LoVo (cell line): ENCODE measurements around the gene SFRP2.

Experiments
- DNase-seq: peaks from one replicate; pipeline ENCODE4 v3.0.0-alpha.2; 2016; ENCODE audit warnings: low spot score

Gene SFRP2

GRCh38 chr4:153788413-153789276, at the start of gene SFRP2:
TSS of gene SFRP2 (minus strand) at chr4:153789083. CDS start at chr4:153788835, 248 bp downstream.
- DNase-seq, result no peak

DNA sequence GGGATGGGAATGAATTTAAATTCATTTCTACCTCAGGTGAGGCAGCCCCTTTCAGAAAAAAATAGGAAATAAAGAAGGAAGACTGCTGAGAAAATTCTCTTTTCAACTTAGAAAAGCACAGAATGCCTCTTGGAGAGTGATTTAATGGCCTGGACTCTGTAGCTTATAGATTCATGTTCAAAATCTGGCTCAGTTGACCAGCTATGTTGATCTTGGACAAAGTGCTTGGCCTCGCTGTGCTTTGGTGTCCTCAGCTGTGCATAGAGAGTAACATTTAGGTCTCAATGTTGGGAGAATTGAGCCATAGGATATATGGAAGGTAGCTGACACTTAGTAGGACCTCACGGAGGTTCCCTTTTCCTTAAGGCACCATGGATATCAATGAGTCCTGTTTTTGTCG, 49.7 kb upstream of the SFRP2 start:
- DNase-seq, result no peak

DNA sequence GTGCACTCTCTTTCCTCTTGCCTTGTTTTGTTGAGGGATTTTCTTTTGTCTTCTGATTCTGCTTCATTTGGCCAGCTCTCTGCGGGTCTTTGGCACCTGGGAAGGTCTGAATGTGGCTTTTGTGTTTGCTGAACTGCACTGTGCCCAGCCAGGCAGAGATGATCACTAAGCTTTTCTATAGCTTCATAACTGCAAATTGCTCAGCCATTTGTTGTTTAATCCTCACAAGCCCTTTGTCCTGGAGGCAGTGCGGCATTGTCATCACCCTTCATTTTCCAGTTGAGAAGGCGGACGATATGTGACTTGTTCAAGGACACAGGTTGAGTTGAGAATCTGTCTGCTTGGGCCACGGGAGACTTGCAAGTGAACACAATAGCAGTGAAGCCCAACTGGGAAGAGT, 46.0 kb upstream of the SFRP2 start:
- DNase-seq, result no peak

DNA sequence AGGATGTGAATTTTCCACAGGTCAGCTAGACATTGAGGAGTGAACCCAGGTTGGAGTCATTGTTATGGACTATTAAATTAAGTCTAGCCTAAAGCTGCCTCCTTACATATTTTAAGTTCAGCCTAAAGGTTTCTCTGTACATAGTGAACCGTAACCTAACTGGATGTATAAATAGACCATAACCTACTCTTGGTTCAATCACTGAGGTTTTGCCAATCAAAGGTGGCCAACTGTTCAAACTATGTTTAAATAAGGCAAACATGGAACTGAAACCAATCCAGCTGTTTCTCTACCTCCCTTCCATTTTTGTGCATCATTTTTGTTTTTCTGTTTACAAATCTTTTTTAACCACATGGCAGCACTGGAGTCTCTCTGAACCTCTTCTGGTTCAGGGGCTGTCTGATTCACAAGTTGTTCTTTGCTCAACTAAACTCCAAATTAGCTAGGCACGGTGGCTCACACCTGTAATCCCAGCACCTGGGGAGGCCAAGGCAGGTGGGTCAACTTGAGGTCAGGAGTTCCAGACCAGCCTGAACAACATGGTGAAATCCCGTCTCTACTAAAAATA, 43.9 kb upstream of the SFRP2 start:
- no peak for DNase-seq

GRCh38 chr4:153832054-153832453, 43.2 kb upstream of the SFRP2 start:
- no peak for DNase-seq

DNA sequence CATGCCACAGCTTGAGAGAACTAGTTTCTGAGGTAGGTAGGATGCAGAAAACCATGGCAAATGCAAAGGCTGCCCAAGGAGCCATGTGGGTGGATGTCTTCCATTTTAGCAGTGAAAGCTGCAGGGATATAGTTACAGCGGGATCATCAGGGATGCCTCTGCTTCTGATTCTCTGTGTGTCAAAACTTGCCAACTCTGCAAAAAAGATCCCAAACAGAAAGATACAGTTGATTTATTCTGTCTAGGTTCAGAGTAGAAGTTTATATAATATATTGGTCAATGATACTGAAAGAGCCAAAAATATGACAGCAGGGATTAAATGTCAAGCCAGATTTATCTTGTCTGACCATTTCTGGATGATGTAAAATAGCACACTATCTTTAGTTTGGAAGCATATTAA, 42.4 kb upstream of the SFRP2 start:
- no peak for DNase-seq

- no peak for DNase-seq
Observed at GRCh38 chr4:153825691-153826090, 36.8 kb upstream of the SFRP2 start.

DNA sequence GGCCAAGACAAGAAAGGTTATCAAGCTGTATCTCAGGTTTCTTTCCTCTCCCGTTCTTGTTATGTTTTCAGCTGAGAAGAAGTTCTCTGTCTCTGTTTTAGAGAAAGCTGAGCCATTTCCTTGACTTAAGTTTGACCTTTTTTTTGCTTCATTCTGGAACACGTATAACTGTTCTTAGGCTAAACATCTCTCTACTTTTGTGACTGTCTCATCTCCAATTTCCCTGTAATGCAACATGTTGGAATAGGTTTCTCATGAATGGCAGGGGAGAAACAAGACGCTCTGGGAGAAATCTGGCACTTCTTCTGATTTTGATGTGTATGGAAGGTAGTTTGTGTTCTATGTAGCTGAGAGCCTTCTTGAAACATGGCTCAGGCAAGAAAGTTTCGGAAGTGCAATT, 36.2 kb upstream of the SFRP2 start:
- no peak for DNase-seq

GRCh38 chr4:153824501-153824900, 35.6 kb upstream of the SFRP2 start:
- DNase-seq, result no peak

- DNase-seq, result no peak
Observed at GRCh38 chr4:153823483-153823882, 34.6 kb upstream of the SFRP2 start.

DNA sequence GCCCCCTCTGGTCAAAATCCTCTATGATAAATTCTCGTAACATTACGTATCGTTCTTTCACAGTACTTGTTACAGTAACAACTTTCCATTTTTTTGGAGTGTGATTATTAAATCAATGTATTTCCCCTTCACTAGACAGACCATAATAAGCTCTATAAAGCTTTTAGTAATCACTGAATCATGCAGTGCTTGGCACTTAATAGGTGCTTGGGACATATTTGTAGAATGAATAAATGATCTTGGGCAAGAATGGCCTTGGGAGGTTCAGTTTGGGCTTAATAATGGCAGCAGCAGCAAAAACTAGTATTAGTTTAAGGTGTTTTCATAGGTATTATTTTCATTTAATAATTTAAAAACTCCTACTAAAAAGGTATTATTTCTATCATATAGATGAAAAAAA, 33.4 kb upstream of the SFRP2 start:
- no peak for DNase-seq

DNA sequence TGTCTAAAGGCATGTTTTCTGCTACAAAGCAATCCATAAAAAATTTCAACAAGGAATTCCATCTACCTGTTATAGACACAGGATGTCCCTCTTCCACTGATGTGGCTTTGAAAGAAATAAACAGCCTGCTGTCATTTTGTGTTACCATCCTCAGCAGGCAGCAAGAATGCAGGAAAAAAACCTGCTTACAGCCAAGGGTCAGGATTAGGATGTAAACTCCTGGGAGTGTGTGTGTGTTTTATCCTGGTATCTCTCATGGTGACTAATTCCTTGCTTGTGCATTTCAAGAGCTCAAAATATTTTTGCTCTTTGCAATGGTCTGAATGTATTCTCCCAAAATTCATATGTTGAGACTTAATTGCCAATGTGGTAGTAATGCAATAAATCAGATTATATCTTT, 28.6 kb upstream of the SFRP2 start:
- no peak for DNase-seq

DNA sequence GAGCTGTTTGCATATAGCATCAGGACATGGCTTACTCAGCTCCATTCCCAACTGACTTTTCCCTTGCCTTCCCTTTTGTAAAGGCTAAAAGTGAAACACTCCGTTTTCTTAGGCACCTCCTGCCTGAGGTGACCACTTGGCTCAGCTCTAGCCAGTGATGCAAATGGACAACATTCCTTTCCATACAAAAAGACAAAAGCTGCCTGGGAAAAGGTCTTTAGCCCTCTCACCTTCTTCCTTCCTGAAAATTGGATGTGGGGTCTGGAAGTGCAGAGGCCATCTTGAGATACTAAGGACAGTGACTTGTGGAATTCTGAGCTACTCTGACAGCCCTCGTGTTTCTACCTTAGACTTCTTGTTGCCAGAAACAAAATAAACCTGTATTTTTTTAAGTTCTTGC, 27.7 kb upstream of the SFRP2 start:
- DNase-seq, result no peak

DNA sequence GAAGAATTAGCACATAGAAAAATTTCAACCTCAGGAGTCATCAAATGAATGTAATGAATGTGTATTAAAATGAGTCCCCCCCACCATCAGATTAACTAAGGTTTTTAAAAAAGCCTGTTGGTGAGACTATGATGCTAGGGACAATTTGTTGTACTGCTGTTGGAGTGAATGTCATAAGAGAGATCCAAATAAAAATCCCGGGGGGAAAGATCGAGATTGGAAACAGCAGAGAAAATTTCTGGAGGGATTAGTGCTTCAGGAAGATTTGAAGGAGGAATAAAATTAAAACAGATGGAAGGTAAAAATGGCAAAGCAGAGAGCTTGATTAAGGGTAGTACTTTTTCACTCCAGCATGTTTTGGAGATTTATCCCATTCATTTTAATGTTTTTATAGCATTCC, 25.9 kb upstream of the SFRP2 start:
- DNase-seq, result no peak

DNA sequence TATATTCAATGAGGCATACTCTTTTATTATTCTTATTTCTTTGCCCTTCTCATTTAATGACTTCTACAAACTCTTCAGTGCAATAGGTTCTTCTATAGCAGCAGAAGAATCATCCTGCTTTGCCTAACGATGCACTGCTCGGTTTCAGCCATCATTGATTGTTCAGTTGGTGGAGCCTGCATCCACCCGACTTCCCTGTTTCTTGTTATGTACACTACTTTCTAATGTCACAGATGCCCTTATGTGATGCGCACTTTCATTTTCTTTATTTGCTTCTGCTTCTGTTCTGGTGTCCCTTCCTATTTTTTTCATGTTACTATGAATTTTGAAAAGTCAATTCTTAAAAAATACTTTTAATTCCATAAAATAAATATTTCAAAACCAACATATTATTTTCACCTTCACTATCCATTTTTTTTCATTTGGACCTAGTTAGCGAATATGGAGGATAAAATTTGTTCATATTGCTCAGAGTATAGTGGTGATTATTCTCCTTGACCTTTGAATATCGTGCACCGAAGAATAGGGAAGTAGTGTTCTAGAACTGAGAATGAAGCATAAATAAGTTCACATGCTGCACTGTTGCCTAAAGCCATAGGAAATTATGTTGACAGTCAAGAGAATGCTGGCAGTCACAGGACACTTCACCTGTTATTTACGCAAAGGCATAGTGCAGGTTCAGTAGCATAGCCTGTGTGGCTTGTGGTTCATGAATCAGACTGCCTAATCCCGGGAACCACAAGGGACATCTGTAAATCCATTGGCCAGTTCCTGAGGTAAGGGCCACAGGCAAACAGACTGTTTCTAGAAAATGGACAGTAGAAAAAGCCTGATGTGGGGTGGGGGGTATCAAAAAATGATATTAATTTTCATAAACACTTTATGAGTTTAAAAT, 21.3 kb upstream of the SFRP2 start:
- DNase-seq, result no peak

- DNase-seq, result no peak
Observed at GRCh38 chr4:153809307-153809706, 20.4 kb upstream of the SFRP2 start.

GRCh38 chr4:153808175-153808574, 19.3 kb upstream of the SFRP2 start:
- DNase-seq, result no peak

DNA sequence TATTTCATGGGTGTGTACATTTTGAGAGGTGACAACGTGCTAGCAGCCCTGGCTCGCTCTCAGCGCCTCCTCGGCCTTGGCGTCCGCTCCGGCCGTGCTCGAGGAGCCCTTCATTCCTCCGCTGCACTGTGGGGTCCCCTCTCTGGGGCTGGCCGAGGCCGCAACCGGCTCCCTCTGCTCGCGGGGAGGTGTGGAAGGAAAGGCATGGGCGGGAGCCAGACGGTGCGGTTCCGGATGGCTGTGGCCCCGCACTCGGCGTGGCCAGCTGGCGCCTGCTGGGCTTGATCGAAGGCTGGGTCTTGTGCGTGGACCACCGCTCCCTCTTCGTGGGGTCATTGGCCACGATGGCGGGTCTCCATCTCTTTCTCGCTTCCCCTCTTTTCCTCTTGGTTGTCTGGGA, 17.2 kb upstream of the SFRP2 start:
- DNase-seq, result no peak

DNA sequence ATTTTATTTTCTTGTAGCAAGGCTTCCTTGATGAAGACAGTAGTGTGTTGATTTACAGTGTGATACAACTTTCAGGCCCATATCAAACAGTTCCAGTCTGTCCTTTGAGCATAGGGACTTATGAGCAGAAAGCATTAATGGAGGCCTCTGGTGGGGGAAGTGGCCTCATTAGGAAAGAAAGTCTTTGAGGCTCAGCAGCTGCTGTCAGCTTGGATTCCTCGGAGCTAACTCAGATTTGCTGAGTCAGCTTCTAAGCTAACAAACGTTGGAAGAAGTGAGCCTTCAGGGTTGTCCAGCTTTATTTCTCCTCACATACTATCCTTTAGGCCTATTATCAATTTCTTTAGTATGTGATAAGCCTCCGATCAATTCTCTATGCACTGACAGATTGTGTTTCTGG, 15.8 kb upstream of the SFRP2 start:
- no peak for DNase-seq

- DNase-seq, result no peak
Observed at GRCh38 chr4:153799694-153800074, 10.8 kb upstream of the SFRP2 start.

- no peak for DNase-seq
Observed at GRCh38 chr4:153798901-153799693, 10.2 kb upstream of the SFRP2 start.

- no peak for DNase-seq
Observed at GRCh38 chr4:153798420-153798819, 9.5 kb upstream of the SFRP2 start.
